Activated CD4-positive, alpha-beta T cell treated with anti-CD3 and anti-CD28 coated beads for 24 hours (primary cell): ENCODE data around the gene PSAPL1.

Source experiments
- DNase-seq, 2 donors: peaks; one replicate each; pipeline ENCODE4 v3.0.0-alpha.2; 2020; ENCODE audit warnings: low read depth in 2 of 2

Gene PSAPL1

GRCh38 chr4:7418131-7418943 is 16.4 kb downstream of the PSAPL1 start:
- no peak for DNase-seq

GRCh38 chr4:7417639-7418038 is 17.1 kb downstream of the PSAPL1 start:
- no peak for DNase-seq

- DNase-seq: no peak
These were observed 17.8 kb downstream of the PSAPL1 start for GRCh38 chr4:7416745-7417432.

DNA sequence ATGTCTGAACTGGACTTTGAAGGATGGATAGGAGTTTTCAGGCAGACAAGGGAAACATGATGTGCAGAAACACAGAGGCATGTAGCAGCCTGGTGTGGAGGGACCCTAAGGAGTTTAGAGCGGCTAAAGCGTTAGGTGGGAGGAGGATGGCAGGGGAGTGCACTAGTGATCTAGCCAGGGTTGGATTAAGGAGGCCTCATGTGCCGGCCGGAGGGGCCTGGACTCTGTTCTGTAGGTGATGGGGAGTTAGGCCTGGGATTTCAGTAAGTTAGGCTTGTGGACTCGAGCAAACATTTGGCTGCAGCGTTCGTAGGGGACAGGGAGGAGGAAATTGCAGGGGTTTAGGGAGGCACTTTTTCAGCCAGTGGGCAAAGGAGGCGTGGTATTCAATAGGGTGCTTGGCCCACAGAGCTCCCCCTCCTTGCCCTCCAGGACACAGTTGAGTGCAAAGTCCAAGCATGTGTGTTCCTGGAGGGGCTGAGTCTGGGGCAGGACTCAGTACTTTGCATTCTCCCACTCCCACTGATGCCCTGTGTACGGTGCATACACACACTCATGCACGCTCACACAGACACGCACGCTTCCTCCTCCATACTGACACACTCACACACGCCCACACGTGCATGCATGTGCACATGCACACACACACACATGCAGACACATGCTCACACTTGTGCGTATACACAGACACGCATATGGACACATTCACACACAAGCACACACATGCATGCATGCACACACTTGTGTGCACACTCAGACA is 18.6 kb downstream of the PSAPL1 start:
- no peak for DNase-seq

GRCh38 chr4:7414736-7415510 is 19.8 kb downstream of the PSAPL1 start:
- DNase-seq: no peak

DNA sequence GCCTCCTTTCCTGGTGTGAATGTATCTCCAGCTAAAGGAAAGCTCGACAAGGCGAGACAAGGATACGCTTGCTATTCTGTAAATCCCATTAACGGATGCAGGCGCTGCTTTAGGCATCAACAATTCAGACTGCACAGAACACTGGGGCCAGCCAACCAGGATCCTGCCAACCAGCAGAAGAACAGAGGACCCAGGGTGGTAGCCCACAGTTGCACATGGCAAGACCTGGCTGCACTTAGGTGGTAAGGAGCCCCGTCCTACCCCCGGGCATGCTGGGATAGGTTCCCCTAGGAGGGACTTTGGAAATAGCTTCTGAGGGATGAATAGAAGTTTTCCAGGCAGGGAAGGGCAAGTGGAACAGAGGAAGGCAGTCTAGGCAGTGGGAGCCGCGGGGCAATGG is 20.7 kb downstream of the PSAPL1 start:
- DNase-seq: no peak

GRCh38 chr4:7412554-7412912 is 22.2 kb downstream of the PSAPL1 start:
- no peak for DNase-seq

DNA sequence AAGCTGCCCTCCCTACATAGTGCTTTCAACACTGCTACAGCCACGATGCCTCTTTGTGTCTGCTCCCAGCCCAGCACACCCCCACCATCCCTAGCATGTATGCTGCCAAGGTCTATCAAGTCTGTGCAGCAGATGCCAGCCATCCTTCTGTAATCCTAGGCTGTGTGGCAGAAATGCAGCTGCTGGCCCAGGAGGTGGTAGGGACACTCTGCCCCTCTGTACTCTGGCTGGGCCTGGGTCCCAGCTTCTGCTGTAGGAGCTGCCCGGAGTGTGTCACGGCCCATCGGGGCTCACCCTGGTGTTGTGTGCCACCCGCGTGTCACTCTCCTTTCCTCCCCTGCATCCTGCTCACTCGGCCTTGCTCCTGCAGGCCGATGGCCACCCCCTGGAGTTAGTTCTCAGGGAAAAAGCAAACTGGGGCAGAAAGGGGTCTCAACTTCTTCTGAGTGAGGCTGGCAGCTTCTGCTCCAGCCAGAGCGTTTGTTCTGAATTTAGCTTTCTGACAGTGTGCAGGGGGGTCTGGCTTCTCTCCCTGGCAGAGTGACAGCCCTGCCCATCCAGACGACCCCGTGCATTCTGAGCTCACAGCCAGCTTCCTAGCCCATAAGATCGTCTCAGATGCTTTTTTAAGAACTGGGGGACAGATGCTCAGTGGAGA is 22.7 kb downstream of the PSAPL1 start:
- DNase-seq: no peak

- DNase-seq: no peak
These were observed 23.2 kb downstream of the PSAPL1 start for GRCh38 chr4:7411491-7411890.

- DNase-seq: no peak
These were observed 24.3 kb downstream of the PSAPL1 start for GRCh38 chr4:7410446-7410845.

GRCh38 chr4:7408166-7408565 is 26.6 kb downstream of the PSAPL1 start:
- DNase-seq: no peak

DNA sequence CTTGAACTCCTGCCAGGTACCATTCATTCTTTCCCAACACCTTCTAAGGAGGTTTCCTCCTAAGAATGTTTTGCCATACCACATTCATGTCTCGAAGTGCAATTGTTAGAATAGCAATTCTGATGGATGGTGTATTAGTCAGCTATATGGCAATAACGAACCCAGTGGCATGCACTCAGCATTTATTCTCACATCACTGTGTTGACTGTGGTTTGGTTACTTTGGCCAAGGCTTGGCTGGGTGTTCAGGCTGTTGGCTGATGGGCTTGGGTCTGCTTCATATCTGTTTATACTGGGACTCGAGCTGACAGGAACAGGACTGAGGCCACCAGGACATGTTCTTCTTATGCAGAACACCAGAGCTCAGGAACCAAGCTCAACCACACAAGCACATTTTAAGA is 31.7 kb downstream of the PSAPL1 start:
- DNase-seq: no peak

GRCh38 chr4:7402526-7402925 is 32.2 kb downstream of the PSAPL1 start:
- DNase-seq: no peak

- no peak for DNase-seq
These were observed 33.9 kb downstream of the PSAPL1 start for GRCh38 chr4:7400671-7401298.

DNA sequence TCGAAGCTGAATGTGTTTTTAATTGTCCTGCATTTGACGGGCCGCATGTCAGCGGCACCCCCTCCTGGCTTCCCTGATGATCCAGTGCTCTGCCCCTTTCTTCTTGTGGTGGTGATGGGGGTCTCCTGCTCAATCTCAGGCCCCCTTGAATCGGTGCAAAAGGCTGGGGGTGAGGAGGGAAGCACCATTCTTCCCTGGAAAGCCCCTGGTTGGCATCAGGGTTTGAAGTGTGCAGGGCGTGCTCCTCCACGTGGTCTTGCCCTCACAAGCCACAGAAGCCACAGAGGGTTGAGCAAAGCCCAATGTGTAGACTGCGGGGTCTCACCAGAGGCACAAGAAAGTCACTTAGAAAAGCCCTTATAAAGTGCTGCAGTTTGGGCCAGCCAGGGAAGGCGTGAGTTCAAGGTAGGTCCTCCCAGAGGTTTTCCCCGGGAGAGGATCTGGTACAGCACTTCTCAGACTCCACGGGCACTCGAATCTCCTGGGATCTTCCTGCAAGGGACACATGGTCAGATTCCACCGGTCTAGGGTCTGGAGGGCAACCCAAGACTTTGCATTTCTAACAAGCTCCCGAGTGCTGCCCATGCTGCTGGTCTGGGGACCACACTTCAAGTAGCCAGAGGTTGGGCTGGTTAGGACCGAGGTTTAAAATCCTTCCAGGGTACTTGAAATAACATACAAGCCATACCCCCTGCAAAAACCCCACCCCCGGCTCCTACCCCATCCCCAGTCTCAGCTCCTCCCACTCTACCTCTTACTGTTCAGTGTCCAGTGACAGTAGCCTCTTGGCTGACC is 35.1 kb downstream of the PSAPL1 start:
- no peak for DNase-seq

DNA sequence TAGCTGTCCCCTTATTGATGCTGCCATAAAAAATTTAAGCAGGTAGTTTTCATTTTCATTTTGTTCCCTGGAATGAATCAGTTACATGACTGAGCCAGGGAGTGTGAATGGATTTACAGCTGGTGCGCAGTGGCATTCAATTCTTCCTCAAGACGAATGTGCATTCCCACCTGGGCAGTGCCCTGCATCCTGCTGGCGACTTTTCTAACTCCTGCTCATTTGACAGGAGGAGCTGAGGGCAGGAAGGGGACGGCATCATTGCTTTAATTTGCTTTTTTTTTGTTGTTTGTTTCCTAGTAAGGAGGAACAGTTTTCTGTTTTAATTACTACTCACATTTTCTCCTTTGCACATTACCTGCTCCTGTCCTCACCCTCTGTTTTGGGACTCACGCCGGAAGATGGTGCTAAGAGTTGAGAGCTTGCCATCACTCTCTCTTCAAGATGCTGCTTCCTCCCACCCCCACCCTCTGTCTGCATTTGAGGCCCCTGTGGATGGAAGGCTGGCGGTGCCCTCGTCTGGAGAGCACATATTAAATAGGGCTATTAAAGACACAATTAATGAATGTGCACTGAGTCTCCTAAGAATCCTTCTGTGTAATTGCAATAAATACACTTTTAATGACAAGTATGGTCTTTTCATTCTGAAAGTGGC is 35.8 kb downstream of the PSAPL1 start:
- DNase-seq: no peak

GRCh38 chr4:7398104-7398423 is 36.7 kb downstream of the PSAPL1 start:
- DNase-seq: no peak

GRCh38 chr4:7397206-7398103 is 37.3 kb downstream of the PSAPL1 start:
- DNase-seq: no peak
